Tibial artery (tissue), 4 donors: ENCODE results near the gene USF1.
"Not testable (repeated sequence)": the region's sequence is repeated elsewhere in the genome, so short reads cannot be mapped to it uniquely, and the experiment has no call there.

Experiments used
- DNase-seq, 2 donors: peaks; one replicate each; pipeline ENCODE4 v3.0.0-alpha.2; 2019
- H3K27ac ChIP-seq, 2 donors: fragments of 200-600 bp; sonication (generic) in 1 of 2; 1 replicate in 1 of 2; 2 replicates in 1 of 2; pipeline ENCODE4 v1.5.1; 2018 to 2019; ENCODE audit warnings: mild to moderate bottlenecking in 1 of 2
- H3K27me3 ChIP-seq, 2 donors: fragments of 200-600 bp; sonication (generic) in 1 of 2; one replicate each; pipeline versions ENCODE4 v1.5.1 to v1.6.0; 2016 to 2019
- H3K36me3 ChIP-seq, 3 donors: fragments of 200-600 bp; sonication (generic) in 2 of 3; one replicate each; pipeline ENCODE4 v1.5.1; 2016 to 2019; ENCODE audit warnings: mild to moderate bottlenecking in 2 of 3
- H3K4me1 ChIP-seq, 4 donors: fragments of 200-600 bp; sonication (generic) in 2 of 4; 1 replicate in 3 of 4; 2 replicates in 1 of 4; pipeline ENCODE4 v1.5.1; 2016 to 2019
- H3K4me3 ChIP-seq, 2 donors: fragments of 200-600 bp; sonication (generic) in 1 of 2; 1 replicate in 1 of 2; 2 replicates in 1 of 2; pipeline ENCODE4 v1.5.1; 2018 to 2019; ENCODE audit warnings: mild to moderate bottlenecking in 2 of 2
- H3K9me3 ChIP-seq, 3 donors: fragments of 200-600 bp; sonication (generic) in 1 of 3; one replicate each; pipeline ENCODE4 v1.5.1; 2016 to 2019
- intact Hi-C: fragments of 100-400 bp; cut with DNase I; formaldehyde crosslinking; loops from one replicate; pipeline ENCODE4 v1.15.0; 2023; ENCODE audit warnings: low total_unique reads
- TF ChIP-seq, protein P1 (sequence below), 2 experiments: fragments of 200-600 bp in 1 of 2; fragments of 450-650 bp in 1 of 2; IDR thresholded peaks; one replicate each; pipeline ENCODE4 v1.5.1; 2017 to 2019; ENCODE audit warnings: antibody characterized with exemption in 2 of 2, mild to moderate bottlenecking in 1 of 2, moderate library complexity in 1 of 2

The USF1 gene

DNA sequence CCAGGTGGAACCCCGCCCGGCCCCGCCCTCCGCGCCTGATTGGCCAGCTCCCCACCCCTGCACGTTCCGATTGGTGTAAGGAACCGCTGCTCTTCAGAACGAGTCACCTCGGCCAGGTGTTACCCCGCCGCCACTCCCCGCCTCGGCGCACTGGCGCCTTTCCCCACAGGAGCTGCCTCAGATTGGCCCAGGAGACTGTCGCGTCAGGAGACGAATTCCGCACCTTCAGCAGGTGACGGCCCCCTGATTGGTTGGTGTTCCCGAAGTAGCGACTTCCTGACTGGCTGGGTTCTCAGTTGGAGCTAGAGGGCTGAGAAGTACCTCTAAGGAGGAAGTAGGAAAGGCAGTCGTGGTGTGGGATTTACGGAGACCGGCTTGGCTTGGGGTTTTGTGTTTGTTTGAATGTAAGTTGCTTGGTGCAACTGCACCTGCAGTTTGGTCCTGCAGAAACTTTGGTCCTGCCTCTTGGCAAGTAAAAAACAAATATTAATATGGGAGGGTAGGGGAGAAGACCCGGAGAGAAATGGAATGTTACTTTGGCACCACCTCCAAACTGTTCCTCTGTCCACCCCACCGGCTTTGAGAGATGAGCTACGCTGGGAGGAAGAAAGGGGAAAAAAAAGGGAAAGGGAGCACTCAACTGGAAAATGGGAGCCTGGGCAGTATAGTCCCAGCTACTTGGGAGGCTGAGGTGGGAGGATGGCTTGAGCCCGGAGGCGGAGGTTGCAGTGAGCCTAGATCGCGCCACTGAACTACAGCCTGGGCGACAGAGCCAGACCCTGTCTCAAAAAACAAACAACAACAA lies 24.4 kb downstream of the USF1 start:
- intact Hi-C loops = no loop called here
- H3K4me1 ChIP-seq = peaks cover 0 to 20% (median 8%) of the 10 kb centered on the region in 4 donors
- no peaks in the 10 kb centered on the region for H3K9me3 ChIP-seq
- peak overlapping the region in 1 of 2 donors; percentile 41 for H3K27ac ChIP-seq
- TF ChIP-seq, protein P1, sequence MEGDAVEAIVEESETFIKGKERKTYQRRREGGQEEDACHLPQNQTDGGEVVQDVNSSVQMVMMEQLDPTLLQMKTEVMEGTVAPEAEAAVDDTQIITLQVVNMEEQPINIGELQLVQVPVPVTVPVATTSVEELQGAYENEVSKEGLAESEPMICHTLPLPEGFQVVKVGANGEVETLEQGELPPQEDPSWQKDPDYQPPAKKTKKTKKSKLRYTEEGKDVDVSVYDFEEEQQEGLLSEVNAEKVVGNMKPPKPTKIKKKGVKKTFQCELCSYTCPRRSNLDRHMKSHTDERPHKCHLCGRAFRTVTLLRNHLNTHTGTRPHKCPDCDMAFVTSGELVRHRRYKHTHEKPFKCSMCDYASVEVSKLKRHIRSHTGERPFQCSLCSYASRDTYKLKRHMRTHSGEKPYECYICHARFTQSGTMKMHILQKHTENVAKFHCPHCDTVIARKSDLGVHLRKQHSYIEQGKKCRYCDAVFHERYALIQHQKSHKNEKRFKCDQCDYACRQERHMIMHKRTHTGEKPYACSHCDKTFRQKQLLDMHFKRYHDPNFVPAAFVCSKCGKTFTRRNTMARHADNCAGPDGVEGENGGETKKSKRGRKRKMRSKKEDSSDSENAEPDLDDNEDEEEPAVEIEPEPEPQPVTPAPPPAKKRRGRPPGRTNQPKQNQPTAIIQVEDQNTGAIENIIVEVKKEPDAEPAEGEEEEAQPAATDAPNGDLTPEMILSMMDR (IDR thresholded peaks at IDR 0.05) = no peak
- H3K4me3 ChIP-seq = peak overlapping the region; percentile 46 to 54
- no peaks in the 10 kb centered on the region for H3K36me3 ChIP-seq
- H3K27me3 ChIP-seq = peaks cover 3 to 10% of the 10 kb centered on the region in 2 donors
- DNase-seq = peak; percentile 57 to 82

DNA sequence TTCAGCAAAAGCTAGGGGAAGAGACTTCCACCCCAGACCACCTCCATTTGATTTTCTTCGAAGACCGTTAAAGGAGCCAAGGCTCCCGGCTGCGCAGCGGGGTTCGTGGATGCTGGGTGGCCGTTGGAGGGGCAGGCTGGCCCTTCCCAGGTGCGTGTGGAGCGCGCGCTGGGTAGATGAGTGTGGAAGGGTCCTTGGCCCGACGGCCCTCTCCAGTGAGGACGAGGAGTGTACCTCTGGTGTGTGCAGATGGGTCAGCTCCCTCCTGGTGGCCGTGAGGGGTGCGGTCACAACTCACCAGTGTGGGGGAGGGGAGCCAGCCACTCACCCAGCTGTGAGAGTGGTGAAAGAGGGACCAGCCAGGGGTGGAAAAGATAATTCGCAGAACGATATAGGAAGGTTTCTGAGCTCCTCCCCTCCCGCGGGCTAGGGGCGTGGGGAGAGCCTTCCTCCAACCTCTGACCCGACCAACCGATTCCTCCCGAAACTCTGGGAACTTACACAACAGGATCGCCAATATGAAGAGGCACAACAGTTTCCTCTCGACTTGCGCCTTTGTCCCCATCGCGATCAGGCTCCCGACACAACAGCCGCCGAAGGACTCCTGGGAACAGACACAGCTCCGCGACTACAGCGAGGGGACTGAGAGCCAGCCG lies 25.1 kb downstream of the USF1 start, which contains the start of gene F11R:
F11R (minus strand) TSS at position 644 of the 656 bp plus-strand sequence; CDS start at position 565, 79 bp downstream.
- Histone ChIP-seq H3K4me1 (peaks cover 0 to 20% (median 8%) of the 10 kb centered on the region in 4 donors), H3K27me3 (peaks cover 3 to 10% of the 10 kb centered on the region in 2 donors), H3K9me3 (no peaks in the 10 kb centered on the region), H3K36me3 (no peaks in the 10 kb centered on the region), H3K4me3 (peak within 1 kb of the TSS; percentile 46 to 54), H3K27ac (peak within 1 kb of the TSS in 1 of 2 donors; percentile 41)
- intact Hi-C loops = no loop called here
- DNase-seq = no peak
- TF ChIP-seq, protein P1 (IDR thresholded peaks at IDR 0.05) = no peak

DNA sequence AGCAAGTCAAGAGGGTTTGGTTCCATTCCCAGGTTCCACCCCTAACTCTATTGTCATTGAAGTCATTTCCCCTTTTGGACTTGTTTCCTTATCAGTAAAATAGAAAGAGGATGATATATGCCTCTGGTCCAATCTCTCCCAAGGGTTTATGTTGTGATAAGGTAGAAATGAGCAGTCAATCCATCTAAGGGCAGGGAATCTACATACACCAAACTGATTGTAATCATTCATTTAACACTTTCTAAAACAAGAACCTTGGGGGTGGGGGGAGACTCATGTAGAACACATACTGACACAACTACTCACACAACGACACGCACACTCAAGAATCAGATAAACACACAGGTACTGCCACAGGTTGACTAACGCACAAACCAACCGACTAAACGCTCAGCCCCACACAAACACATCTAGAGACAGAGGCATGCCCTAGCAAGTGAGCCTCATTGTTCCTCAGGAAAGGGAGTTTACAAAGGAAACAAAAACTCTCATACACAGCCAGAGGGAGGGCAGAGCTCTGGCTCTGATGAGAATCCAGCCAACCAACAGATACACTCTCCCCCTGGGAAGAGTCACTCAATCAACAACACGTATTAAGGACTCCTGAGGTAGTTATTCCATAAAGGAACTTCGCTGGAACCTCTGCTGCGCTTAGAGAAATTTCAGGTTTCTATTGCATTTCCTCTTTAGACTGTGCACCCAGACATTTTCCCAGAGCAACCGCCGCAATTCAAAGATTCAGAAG lies 25.9 kb downstream of the USF1 start:
- H3K27me3 ChIP-seq = peaks cover 3 to 10% of the 10 kb centered on the region in 2 donors
- no peak for DNase-seq
- TF ChIP-seq, protein P1 (IDR thresholded peaks at IDR 0.05) = no peak
- H3K9me3 ChIP-seq = no peaks in the 10 kb centered on the region
- H3K4me1 ChIP-seq = peaks cover 0 to 20% (median 8%) of the 10 kb centered on the region in 4 donors
- peak overlapping the region in 1 of 2 donors; percentile 41 for H3K27ac ChIP-seq
- no peaks in the 10 kb centered on the region for H3K36me3 ChIP-seq
- intact Hi-C loops = no loop called here
- peak overlapping the region; percentile 46 to 54 for H3K4me3 ChIP-seq

DNA sequence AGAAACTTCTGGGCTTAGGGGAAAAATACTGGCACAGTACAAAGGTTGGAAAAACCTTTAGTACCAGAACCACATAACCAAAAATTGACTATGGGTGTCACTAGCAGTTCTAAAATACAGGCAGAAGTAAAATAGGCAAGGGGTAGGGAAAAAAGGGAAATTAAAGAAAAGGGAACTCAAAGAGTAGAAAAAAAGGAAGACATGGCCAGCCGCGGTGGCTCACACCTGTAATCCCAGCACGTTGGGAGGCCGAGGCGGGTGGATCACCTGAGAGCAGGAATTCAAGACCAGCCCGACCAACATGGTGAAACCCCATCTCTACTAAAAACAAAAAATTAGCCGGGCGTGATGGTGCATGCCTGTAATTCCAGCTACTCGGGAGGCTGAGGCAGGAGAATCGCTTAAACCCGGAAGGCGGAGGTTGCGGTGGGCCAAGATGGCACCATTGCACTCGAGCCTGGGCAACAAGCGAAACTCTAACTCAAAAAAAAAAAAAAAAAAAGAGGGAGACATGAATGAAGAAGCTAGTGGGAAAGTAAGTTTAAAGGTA lies 26.6 kb downstream of the USF1 start:
- H3K4me1 ChIP-seq = peaks cover 0 to 24% (median 8%) of the 10 kb centered on the region in 4 donors
- H3K4me3 ChIP-seq, intact Hi-C loops, H3K36me3 ChIP-seq, DNase-seq, H3K27ac ChIP-seq, H3K9me3 ChIP-seq: not testable (repeated sequence)
- H3K27me3 ChIP-seq = peaks cover 3 to 10% of the 10 kb centered on the region in 2 donors

DNA sequence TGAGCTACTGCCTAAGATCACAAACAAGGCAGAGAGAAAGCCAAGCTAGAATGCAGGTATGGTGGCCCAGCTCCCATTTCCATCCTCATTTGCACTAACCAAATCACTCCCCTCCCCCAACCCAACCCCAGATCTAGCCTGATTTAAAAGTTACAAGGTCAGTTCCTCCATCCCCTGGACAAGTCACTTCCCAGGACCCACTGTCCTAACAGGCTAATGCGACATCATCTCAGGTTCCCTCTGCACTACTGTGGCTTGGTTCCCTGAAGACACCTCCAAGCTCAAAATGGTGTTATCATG lies 27.2 kb downstream of the USF1 start:
- Histone ChIP-seq H3K4me3 (no peak overlapping the region), H3K27ac (no peak overlapping the region), H3K36me3 (no peaks in the 10 kb centered on the region), H3K4me1 (peaks cover 0 to 24% (median 8%) of the 10 kb centered on the region in 4 donors), H3K27me3 (peaks cover 3 to 10% of the 10 kb centered on the region in 2 donors), H3K9me3 (no peaks in the 10 kb centered on the region)
- no peak for DNase-seq
- intact Hi-C loops = no loop called here
- TF ChIP-seq, protein P1 (IDR thresholded peaks at IDR 0.05) = no peak
